ENCODE results near the gene SLC7A1. TPM values are rescaled to one million over a fixed set of nuclear protein-coding genes. Genes with fewer than 3 reads are reported as not detected.

SLC7A1 gene
- total and polyA plus RNA-seq, 3 donors from 2014 or later: 21.4 to 35.7 (median 27.0) TPM

- no peak for DNase-seq
- Histone ChIP-seq H3K27me3 (no peaks in the 10 kb centered on the region), H3K9me3 (no peaks in the 10 kb centered on the region), H3K27ac (no peak overlapping the region), H3K4me3 (no peak overlapping the region), H3K36me3 (ENCODE audit: low read depth, missing control alignments) (no peaks in the 10 kb centered on the region), H3K4me1 (peaks cover 6% of the 10 kb centered on the region)
- 87 to 88% methylated on average over 7 of the region's 7 CpGs for WGBS, 2 donors
- intact Hi-C loops (cut with DNase I; ENCODE audit: low total_unique reads): no loop called here
- TF ChIP-seq POLR2A (IDR thresholded peaks at IDR 0.05): no peak
- no peak for TF ChIP-seq CTCF (IDR thresholded peaks at IDR 0.05)
Measured at GRCh38 chr13:29484796-29485195, 110.7 kb downstream of the SLC7A1 start.

GRCh38 chr13:29484236-29484635 is 111.3 kb downstream of the SLC7A1 start:
- TF ChIP-seq POLR2A (IDR thresholded peaks at IDR 0.05): no peak
- no peak for TF ChIP-seq CTCF (IDR thresholded peaks at IDR 0.05)
- Histone ChIP-seq H3K4me3 (no peak overlapping the region), H3K4me1 (peaks cover 8% of the 10 kb centered on the region), H3K27me3 (no peaks in the 10 kb centered on the region), H3K9me3 (no peaks in the 10 kb centered on the region), H3K27ac (no peak overlapping the region), H3K36me3 (ENCODE audit: low read depth, missing control alignments) (no peaks in the 10 kb centered on the region)
- DNase-seq: no peak
- WGBS, 2 donors: 78 to 85% methylated on average over 5 to 7 of the region's 7 CpGs
- intact Hi-C loops (cut with DNase I; ENCODE audit: low total_unique reads): no loop called here

GRCh38 chr13:29483623-29484022 is 111.9 kb downstream of the SLC7A1 start:
- no peaks in the 10 kb centered on the region for H3K27me3 ChIP-seq
- H3K9me3 ChIP-seq: no peaks in the 10 kb centered on the region
- no peak overlapping the region for H3K27ac ChIP-seq
- 86 to 89% methylated on average over 4 of the region's 4 CpGs for WGBS, 2 donors
- no peak for DNase-seq
- peaks cover 8% of the 10 kb centered on the region for H3K4me1 ChIP-seq
- TF ChIP-seq POLR2A (IDR thresholded peaks at IDR 0.05) (no peak), CTCF (IDR thresholded peaks at IDR 0.05) (no peak)
- no peaks in the 10 kb centered on the region for H3K36me3 ChIP-seq (ENCODE audit: low read depth, missing control alignments)
- intact Hi-C loops (cut with DNase I; ENCODE audit: low total_unique reads): no loop called here
- H3K4me3 ChIP-seq: no peak overlapping the region

- Histone ChIP-seq H3K9me3 (no peaks in the 10 kb centered on the region), H3K27me3 (no peaks in the 10 kb centered on the region), H3K4me3 (no peak overlapping the region), H3K27ac (no peak overlapping the region), H3K4me1 (peaks cover 8% of the 10 kb centered on the region), H3K36me3 (ENCODE audit: low read depth, missing control alignments) (no peaks in the 10 kb centered on the region)
- no peak for DNase-seq
- intact Hi-C loops (cut with DNase I; ENCODE audit: low total_unique reads): no loop called here
- WGBS, 2 donors: 93 to 95% methylated on average over 9 to 15 of the region's 15 CpGs
- TF ChIP-seq POLR2A (IDR thresholded peaks at IDR 0.05): no peak
- no peak for TF ChIP-seq CTCF (IDR thresholded peaks at IDR 0.05)
Measured at GRCh38 chr13:29483211-29483610, 112.3 kb downstream of the SLC7A1 start.

GRCh38 chr13:29482504-29482903 is 113.0 kb downstream of the SLC7A1 start:
- Histone ChIP-seq H3K36me3 (ENCODE audit: low read depth, missing control alignments) (no peaks in the 10 kb centered on the region), H3K4me3 (no peak overlapping the region), H3K9me3 (no peaks in the 10 kb centered on the region), H3K27ac (no peak overlapping the region), H3K4me1 (peaks cover 8% of the 10 kb centered on the region), H3K27me3 (no peaks in the 10 kb centered on the region)
- 79 to 86% methylated on average over 4 of the region's 4 CpGs for WGBS, 2 donors
- DNase-seq: no peak
- intact Hi-C loops (cut with DNase I; ENCODE audit: low total_unique reads): no loop called here
- TF ChIP-seq CTCF (IDR thresholded peaks at IDR 0.05): no peak
- TF ChIP-seq POLR2A (IDR thresholded peaks at IDR 0.05): no peak
